ENCODE results near the gene VPS39.

VPS39 gene

DNA sequence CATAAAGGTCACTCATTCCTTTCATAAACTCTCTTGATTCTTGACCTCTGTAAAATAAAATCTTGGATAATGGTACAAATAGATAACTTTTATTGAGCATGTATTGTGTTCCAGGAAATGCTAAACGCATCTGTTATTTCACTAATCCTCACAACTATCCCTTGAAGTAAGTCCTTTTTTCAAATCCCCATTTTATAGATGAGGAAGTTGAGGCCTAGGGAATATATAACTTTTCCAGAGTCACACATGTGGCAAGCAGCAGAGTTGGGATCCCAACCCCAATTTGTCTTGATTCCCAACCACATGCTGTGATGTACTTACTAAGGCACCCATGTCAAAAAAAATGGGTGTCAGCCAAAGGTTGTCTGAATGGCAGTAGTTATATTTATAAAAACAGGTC lies 6.3 kb downstream of the VPS39 start:
- DNase-seq (ENCODE audit: low spot score): no peak

DNA sequence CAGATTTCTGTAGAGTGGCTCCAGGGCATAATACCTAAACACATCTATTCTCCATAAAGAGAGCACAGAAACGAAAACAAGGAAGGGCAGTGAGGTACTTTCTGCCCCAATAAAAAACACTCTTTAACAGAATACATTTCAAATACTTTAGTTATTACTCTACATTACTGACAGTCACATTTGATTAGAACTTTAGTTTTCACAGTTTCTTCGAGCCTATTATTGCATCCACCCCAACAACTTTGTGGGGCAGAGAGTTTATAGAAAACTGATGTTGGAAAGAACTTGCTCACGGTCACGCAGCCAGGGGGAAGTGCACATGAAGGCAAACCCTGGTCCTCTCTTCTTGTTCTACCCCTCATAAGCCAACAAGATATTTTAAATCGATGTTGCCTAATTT lies 9.0 kb downstream of the VPS39 start:
- no peak for DNase-seq (ENCODE audit: low spot score)

DNA sequence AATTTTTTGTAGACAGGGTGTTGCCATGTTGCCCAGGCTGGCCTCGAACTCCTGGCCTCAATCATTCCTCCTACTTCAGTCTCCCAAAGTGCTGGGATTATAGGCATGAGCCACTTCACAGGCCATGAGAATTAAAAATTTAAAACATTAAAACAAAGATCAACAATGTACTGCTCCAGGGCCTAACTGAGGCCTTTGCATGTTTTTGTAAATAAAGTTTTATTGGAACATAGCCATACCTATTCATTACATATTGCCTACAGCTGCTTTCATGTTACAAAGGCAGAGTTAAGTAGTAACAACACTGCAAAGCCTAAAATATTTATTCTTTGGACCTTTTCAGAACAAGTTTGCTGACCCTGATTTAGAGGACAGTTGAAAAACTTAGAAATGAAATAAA lies 9.6 kb downstream of the VPS39 start:
- no peak for DNase-seq (ENCODE audit: low spot score)

DNA sequence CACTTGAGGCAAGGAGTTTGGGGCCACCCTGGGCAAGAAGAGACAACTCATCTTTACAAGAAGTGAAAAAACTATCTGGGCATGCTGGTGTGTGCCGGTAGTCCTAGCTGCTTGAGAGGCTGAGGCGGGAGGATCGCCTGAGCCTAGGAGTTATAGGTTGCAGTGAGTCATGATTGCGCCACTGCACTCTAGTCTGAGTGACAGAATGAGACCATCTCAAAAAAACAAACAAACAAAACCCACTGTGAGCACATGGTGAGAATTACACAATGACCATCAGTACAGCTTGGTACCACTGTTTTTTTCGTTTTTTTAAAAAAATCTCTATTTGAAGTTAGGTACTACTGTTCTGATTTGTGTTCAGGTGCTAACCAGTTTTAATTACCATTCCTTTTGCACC lies 13.6 kb downstream of the VPS39 start:
- DNase-seq (ENCODE audit: low spot score): no peak

DNA sequence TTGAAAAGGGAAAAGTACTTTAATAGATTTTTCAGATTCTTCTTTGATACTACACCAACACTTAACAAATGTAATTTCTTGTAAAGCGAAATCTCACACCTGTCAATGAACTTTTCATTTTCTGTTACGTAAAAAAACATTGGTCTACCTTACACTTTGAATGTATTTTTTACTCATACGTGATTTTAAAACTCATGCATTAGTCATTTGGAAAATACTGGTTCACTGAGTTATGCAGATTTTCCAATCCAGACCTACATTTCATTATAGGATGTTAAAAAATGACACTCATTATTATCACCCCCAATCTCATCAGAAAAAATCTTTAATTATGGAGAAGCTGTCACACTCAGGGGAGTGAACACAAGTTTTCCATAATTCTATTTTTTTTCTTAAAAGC lies 14.7 kb downstream of the VPS39 start:
- no peak for DNase-seq (ENCODE audit: low spot score)

DNA sequence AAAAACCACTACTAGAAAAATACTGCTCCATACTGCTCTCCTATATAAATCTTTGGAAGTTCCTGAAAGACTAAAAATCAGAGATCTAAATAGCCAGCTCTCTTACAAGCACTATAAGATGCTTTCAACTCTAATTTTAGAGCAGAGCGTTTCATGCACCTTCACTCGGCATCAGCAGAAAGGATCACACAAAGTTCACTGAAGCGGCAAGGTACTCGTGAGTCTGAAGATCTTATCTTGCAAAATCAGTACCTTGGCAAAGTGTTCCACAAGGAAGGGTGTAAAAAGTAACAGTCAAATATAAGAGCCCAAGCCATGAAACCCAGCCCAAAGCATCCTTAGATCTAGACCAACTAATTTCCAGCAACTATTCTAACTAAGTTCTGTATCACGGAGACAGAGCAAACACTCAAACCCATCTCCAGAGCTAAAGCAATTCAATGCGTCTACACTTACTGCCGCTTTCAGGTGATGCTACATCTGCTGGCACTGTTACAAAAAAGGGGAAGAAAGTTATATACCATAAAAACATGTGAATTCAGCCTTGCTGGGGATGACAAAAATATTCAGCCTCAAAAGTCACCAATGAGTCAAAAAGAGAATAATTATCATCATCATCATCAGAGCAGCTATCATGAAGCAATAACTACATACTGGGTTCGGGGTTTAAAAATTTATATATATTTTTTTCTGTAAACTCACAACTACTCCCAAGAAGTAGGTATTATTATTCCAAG lies 16.3 kb downstream of the VPS39 start:
- no peak for DNase-seq (ENCODE audit: low spot score)

DNA sequence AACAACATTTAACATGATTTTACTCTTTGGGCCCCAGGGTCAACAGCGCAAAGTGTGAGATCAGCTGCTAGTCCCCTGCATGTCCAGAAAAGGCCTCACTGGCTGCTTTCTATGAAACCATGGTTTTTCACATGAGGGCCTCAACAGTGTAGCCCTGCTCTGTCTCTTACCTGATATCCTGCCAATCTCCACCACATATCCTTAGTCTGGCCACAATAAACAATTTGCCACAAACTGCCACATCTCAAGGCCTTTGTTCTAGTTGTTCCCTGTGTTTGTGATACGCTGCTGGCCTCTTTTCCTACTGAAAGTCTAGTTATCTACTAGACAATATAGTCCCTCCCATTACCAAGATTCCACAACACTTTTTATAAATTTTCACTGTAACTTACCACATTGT lies 17.7 kb downstream of the VPS39 start:
- DNase-seq (ENCODE audit: low spot score): no peak

DNA sequence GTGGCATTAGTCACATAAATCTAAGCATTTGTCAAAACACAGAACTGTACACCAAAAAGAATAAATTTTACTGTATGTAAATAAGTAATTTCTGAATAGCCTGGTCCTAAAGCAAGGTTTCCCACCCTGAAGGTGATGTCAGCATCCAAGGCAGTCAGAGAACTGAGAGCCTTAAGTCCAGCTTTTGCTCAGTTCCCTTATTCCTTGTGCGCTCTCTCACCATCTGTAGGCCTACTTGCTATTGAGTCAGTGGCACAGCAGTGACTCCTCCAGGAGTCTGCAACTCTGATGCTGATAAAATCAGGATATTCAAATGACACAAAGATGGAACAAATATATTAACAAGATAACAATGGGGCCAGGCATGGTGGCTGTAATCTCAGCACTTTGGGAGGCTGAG lies 22.3 kb downstream of the VPS39 start:
- DNase-seq (ENCODE audit: low spot score): no peak

DNA sequence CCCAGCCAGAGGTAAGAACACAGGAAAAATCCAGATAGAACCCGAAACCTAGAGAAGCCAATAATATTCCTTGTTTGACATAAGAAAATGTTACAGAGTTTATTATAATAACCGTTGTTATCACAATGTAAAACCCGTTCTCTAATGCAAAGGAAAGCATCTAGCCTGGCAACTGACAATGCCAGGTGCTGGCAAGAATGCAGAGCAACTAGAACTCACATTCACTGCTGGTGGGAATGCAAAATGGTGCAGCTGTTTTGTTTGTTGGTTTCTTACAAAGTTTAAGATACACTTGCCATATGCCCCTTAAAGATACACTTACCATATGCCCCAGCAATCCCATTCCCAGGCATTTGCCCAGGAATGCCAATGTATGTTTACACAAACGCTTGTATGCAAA lies 23.4 kb downstream of the VPS39 start:
- DNase-seq (ENCODE audit: low spot score): no peak

DNA sequence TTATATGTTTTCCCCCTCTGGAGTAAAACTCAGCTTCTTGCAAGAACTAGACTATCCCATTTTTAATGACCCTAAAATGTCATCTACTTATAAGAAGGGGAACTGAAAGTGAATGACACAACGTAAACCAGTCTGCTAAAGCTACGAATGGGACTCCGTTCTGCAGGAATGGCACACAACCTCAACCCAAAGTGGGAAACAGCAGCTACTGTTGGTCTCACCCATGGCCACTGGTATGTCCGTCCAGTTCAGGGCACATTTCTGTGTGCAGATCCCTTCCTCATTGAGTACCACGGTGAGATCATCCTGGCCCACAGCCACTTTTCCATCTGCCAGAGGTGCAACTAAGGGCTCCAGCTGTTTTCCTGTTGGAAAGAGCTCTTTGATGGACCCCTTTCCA lies 23.8 kb downstream of the VPS39 start:
- DNase-seq (ENCODE audit: low spot score): no peak

DNA sequence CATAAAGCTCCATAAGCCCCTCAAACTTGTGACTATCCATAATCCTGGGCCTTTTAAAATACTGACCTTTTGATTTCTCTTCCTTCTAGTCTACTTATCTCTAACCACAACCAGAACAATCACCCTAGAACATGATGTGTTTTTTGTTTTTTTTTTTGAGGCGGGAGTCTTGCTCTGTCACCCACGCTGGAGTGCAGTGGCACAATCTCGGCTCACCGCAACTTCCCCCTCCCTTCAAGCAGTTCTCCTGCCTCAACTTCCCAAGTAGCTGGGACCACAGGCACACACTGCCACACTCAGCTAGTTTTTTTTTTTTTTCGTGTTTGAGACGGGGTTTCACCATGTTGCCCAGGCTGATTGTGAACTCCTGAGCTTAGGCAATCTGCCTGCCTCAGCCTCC lies 25.1 kb downstream of the VPS39 start:
- DNase-seq (ENCODE audit: low spot score): no peak

DNA sequence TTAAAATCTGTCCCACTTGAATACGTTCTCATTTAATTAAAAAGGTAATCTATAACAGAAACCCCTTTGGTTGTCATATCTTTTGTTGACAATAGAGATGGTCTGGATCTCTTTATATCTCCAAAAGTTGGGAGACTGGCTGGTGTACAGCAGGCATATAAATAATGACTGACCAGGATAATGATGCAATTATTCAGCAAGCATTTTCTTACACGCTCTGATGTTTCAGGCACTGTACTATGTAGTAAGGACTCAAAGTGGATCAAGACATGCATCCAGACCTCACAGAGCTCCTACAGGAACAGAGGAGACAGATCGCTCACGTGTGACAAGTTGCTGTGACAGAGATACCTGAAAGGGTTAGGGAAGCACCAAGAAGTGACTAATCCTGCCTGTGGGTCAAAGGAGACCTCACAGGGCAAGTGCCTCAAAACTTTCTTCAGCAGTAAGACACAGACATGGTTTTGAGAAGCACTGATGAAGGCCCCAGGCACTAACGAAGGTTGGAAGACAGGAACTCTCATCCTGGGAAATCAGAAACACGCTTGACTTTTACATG lies 25.7 kb downstream of the VPS39 start:
- DNase-seq (ENCODE audit: low spot score): no peak

DNA sequence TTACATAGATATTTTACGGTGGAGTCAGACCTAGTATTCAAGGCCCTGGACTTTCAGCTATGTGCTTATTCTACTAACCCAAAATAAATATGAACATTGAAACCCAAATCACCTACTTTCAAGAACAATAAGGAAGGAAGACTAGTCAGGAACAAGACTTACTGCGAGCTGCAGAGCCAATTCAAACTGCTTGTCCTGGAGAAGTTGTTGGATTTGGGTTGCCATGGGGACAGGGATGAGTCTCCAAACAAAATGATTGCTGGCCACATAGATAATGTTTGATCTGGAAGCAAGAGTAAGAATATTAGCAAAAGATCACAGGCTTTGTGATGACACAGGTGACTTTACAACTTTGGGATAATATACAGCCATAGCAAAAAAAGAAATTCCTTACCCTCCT lies 30.0 kb downstream of the VPS39 start:
- DNase-seq (ENCODE audit: low spot score): no peak

DNA sequence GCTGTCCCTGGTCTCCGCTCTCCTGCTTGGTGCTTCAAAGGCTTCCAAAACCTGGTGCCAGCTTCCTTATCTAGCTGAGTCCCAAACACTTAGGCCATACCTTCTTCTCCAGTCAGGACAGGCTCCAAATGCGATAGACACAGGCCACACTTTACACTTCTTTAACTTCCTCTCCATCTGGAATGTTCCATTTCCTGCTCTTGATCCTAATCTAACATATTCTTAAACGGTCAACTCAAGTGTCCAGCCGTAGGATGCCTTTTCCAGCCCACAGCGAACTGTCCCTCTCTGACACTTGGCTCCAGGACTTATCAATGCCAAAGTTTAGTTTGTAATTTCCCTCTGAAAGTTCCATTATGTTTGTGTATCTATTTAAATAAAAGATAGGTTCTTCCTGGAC lies 32.4 kb downstream of the VPS39 start:
- DNase-seq (ENCODE audit: low spot score): no peak

DNA sequence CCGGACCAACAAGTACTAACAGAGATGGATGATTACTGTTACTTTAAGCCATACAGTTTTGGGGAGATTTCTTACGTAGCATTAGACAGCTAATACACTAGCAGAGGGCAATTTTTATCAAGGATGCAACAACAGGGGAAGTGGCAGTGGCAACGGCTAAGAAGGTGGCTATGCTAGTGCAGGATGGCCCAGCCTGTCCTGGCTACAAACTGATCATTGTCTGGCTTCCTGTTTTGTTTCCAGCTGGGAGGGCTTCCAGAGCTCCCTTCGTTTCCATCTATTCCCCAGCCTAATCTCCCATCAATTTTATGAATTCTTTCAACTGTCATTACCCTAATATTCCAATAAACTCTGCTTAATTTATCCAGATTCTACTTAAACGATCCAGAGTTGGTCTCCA lies 35.6 kb downstream of the VPS39 start:
- no peak for DNase-seq (ENCODE audit: low spot score)

DNA sequence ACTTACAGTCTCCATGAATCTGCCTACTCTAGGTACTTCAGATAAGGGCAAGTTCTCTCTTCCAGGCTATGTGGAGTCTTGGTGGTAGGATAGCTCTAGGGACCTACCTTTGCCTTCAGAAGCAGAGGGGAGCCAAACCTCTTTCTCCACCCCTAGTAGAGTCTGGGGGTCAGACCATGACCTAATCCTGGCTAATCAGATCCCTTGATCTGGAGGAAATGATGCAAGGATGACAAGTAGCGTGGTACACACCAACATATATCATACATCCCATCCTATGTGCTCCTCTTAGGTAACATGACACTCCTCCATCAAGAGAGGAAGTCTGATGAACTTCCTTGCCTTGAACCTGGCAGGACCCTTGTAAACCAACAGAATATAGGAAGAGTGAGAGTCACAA lies 36.3 kb downstream of the VPS39 start:
- no peak for DNase-seq (ENCODE audit: low spot score)

DNA sequence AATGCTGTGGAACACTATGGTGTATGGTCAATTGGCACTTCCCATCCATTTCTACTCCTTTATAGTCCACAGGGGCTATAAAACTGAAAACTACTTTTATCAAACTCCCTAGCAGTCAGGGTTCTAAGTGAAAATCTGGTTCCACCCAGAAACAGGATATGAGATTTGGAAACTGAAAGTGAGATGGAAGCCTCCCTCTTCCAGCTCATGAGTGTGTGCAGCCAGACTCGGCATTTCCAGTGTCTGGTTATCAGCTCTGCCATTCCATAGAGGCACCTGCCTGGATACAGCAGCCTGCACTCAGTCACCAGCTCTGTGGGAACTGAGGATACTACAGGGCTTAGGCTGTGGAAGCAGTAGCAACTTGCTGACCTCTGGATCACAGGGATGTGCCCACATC lies 37.0 kb downstream of the VPS39 start:
- DNase-seq (ENCODE audit: low spot score): no peak

DNA sequence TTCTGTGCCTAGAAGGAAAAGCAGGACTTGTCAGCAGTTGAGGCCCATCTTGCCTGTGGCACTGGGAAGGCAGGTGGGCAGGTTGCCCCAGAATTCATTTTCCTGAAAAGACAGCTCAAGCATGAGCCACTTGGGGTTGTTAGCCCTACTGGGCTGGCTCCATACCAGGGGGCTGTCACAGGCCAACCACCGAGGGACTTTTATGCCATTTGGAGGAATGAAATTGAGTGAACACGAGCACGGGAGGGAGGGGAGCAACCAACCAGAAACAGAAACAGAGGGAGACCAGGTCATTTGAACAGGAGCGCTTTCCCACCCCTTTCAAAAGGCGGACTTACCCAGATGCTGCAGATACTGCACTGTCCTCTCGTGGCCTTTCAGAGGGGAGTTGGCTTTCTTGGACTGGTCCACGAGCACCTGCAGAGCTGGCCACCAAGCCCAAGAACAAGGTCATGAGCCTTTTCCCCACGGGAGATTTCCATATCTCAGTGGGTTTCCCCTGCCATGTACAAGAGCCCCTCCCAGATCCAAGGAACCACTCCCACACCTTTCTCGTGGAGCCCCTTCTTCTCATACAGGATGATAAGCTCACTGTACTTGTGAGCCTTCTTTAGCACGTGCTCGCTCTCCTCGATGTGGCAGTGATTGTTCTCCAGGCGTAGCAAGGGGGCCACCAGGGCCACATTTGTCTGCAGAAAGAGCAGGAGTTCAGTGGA lies 41.7 kb downstream of the VPS39 start:
- DNase-seq (ENCODE audit: low spot score): no peak

DNA sequence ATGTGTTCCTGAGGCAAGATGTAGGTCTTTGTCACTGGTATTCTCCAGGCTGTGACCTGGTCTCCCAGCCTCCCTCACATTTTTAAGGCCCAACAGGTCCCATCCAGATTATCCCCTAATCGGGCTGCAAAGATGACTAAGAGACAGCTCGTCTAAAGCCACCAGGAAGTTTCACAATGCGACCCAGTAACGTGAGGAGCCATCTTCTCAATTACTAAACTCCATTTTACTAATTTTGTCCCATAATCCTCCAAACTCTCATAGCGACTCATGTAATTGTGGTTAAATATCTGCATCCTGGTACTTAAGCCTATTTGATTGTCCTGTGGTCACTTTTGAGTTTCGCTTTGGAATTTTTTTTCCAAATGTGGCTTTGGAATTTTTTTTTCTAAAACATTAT lies 43.0 kb downstream of the VPS39 start:
- DNase-seq (ENCODE audit: low spot score): no peak

DNA sequence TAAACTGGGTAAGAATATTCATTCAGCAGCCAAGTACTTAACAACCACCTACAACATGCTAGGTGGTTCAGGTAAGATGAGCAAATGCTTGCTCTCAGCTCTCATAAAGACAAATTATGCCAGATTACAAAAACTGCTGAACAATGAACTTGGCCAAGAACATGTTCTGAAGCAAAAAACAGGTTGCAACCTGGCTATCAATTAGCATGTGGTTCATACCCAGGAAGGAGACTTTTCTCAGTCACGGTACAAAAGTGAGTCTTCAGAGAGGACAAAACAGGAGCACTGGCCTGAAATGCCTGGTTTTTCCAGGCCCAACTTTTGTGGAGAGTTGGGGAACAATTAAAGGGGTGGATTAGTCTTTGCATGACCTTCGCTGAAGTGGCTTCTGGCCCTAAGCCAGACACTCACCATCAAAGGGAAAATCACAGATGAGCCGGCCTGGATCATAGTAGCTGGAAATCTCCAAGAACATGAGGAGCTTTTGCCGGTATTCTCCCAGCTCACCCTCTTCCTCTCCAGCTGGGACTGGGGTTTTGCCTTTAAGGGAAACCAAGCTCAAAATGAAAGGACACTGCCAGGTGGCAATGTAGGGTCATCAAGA lies 44.1 kb downstream of the VPS39 start:
- DNase-seq (ENCODE audit: low spot score): no peak

DNA sequence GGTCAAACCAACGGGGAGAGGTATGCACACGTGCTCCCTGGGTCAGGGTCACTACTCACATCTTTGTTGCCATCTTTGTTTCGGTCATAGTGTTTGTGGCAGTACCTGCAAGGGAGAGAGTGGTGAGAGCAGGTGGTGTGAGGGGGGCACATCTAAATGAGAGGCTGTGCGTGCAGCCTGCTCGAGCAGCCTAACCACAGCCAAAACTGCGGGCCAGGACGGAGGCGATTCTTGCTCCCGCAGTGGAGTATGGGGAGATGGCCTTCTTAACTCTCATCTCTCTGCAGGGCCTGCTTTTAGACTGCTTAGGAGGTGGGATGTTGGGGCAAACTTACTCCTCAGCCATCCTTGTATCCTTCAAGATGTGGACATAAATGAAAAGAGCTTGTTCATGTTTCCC lies 44.8 kb downstream of the VPS39 start:
- no peak for DNase-seq (ENCODE audit: low spot score)

DNA sequence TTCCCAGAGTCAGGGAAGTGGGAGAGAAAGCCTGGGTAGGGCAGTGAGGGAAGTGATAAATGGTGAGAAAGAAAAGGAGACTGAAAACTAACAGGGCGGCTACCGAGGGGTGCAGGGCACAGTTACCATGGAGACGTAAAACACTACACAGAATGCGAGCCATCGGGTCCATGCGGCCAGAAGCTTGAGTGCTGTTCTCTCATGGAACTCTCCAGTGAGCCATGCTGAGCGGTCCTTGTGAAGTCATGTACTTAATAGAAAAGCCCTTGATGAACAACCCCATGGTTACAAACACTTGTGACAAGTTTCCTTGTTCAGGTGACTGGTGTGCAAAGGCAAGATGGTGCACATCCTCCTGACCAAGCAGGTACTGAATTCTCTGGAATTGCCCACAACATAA lies 48.0 kb downstream of the VPS39 start:
- DNase-seq (ENCODE audit: low spot score): no peak

DNA sequence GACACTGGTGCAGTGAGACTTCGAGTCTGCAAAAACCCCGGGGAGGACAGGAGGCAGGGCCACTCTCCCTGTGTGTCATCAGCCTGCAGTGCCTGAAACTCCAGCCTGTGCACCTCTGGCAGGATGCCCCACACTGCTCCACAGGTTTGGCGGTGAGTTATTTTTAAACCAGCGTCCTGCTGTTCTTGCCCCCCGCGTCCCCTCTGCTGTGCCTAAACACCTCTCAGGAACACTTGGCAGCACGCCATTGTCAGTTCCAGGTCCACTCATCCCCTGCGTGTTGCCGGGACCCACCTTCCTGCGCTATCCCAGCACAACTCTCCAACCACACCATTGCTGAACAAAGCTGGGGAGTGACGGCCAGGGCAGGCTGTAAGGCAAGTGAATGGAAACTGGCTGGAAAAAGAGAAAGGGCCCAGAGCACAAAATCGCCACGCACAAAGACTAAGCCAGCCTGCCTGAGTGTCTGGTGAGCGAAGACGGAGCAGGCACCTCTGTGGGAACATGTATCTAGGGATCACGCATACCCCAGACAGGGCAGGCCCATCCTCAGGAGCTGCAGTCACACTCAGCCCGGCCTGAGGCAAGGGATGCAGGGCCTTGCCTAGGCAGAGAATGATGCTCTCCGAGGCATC lies 48.6 kb downstream of the VPS39 start:
- no peak for DNase-seq (ENCODE audit: low spot score)
